Activated CD4-positive, alpha-beta T cell treated with anti-CD3 and anti-CD28 coated beads for 1 hour (primary cell): ENCODE data around the gene MPI.
A peak's percentile ranks its signal among the peaks of the same experiment; 100 is the strongest.
"Not testable (repeated sequence)": the region's sequence is repeated elsewhere in the genome, so short reads cannot be mapped to it uniquely, and the experiment has no call there.

ENCODE experiments used
- DNase-seq: peaks from one replicate; pipeline ENCODE4 v3.0.0-alpha.2; 2020

Gene MPI

GRCh38 chr15:74864296-74864695, 25.5 kb upstream of the MPI start:
- DNase-seq, result no peak

- no peak for DNase-seq
These were observed 24.5 kb upstream of the MPI start for GRCh38 chr15:74865316-74865715.

GRCh38 chr15:74866090-74866489, 23.8 kb upstream of the MPI start:
- DNase-seq, result no peak

- no peak for DNase-seq
These were observed 22.3 kb upstream of the MPI start for GRCh38 chr15:74867466-74868038.

GRCh38 chr15:74868059-74868458, 21.8 kb upstream of the MPI start:
- no peak for DNase-seq

- no peak for DNase-seq
These were observed 20.5 kb upstream of the MPI start for GRCh38 chr15:74869372-74869725.

- DNase-seq, result no peak
These were observed 20.0 kb upstream of the MPI start for GRCh38 chr15:74869726-74870407.

- no peak for DNase-seq
These were observed 19.2 kb upstream of the MPI start for GRCh38 chr15:74870436-74871215.

GRCh38 chr15:74872702-74873035, 17.2 kb upstream of the MPI start:
- no peak for DNase-seq

- DNase-seq, result peak; percentile 81
These were observed 16.6 kb upstream of the MPI start, which contains the start of gene SCAMP2 for GRCh38 chr15:74873036-74873755. SCAMP2 (minus strand) TSS chr15:74873365; CDS start chr15:74873255, 110 bp downstream.

GRCh38 chr15:74873756-74874424, 16.0 kb upstream of the MPI start:
- no peak for DNase-seq

GRCh38 chr15:74878273-74878672, 11.6 kb upstream of the MPI start:
- no peak for DNase-seq

- DNase-seq, result no peak
These were observed 7.3 kb upstream of the MPI start for GRCh38 chr15:74882528-74882927.

- no peak for DNase-seq
These were observed 5.2 kb upstream of the MPI start for GRCh38 chr15:74884428-74885223.

GRCh38 chr15:74885461-74885860, 4.4 kb upstream of the MPI start:
- DNase-seq, result no peak

GRCh38 chr15:74887537-74888193, 2.2 kb upstream of the MPI start:
- DNase-seq, result not testable (repeated sequence)

GRCh38 chr15:74888716-74889115, 1.1 kb upstream of the MPI start:
- DNase-seq, result no peak

GRCh38 chr15:74889390-74889882, 406 bp upstream of the MPI start:
- no peak for DNase-seq

- no peak for DNase-seq
These were observed 771 bp downstream of the MPI start for GRCh38 chr15:74890665-74890960.

GRCh38 chr15:74891469-74891868, 1.6 kb downstream of the MPI start:
- DNase-seq, result no peak

- DNase-seq, result no peak
These were observed 2.5 kb downstream of the MPI start for GRCh38 chr15:74892313-74892712.

- no peak for DNase-seq
These were observed 3.1 kb downstream of the MPI start for GRCh38 chr15:74892931-74893330.
